ENCODE measurements around the gene C13orf46.

Gene C13orf46

GRCh38 chr13:113905942-113906341 lies 67.9 kb downstream of the C13orf46 start:
- DNase-seq (ENCODE audit: low read depth): no peak

GRCh38 chr13:113905018-113905417 lies 68.9 kb downstream of the C13orf46 start:
- DNase-seq (ENCODE audit: low read depth): no peak

GRCh38 chr13:113904411-113904810 lies 69.5 kb downstream of the C13orf46 start:
- DNase-seq (ENCODE audit: low read depth): no peak

- no peak for DNase-seq (ENCODE audit: low read depth)
These were observed 70.0 kb downstream of the C13orf46 start for GRCh38 chr13:113903912-113904311.

Data from stimulated activated CD8-positive, alpha-beta memory T cell treated with anti-CD3 and anti-CD28 coated beads, Interleukin-7, amount 100 ng/mL, for 24 hours (primary cell).